GM21576 (cell line): Measurements from ENCODE around the gene MYO7A.

Experiments
- ATAC-seq: cut with Tn5 transposase; IDR thresholded peaks from one replicate; pipeline ENCODE4 v1.9.1; 2021; ENCODE audit warnings: mild to moderate bottlenecking, moderate library complexity; ENCODE audit not compliant: unreplicated experiment

Gene MYO7A

DNA sequence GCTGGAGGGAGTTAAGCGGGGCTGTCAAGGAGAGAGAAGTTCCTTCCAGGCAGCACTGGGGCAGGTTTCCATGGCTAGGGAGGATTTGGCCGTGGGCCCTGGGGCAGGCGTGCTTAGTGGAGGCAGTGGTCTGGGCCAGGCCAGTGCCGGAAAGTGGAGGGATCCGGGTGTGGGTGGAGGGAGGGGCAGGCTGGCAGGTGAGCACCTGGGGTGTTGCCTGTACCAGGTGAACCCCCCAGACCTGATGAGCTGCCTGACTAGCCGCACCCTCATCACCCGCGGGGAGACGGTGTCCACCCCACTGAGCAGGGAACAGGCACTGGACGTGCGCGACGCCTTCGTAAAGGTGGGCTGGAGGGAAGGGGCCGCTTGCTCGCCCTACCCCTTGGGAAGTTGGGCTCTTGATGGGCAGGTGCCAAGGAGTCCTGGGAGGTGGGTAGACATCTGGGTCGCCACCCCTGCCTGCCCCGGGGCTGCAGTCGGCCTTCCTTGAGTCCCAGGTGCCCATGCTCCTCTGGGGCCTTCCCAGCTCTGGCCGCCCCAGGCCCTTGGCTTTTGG, 32.0 kb downstream of the MYO7A start:
- no peak for ATAC-seq

DNA sequence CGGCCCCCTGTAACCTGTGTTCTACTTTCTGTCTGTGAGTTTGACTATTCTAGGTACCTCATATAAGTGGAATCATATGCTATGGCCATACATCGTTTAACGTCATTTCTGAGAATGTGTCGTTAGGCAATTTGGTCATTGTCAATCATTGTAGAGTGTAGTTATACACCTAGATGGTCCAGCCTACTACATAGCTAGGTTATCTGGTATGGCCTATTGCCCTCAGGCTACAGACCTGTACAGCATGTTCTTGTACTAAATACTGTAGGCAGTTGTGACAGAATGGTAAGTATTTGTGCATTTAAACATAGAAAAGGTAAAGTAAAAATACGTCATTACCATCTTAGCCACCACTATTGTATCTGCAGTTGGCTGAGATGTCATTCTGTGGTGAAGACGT, 35.2 kb downstream of the MYO7A start:
- no peak for ATAC-seq

DNA sequence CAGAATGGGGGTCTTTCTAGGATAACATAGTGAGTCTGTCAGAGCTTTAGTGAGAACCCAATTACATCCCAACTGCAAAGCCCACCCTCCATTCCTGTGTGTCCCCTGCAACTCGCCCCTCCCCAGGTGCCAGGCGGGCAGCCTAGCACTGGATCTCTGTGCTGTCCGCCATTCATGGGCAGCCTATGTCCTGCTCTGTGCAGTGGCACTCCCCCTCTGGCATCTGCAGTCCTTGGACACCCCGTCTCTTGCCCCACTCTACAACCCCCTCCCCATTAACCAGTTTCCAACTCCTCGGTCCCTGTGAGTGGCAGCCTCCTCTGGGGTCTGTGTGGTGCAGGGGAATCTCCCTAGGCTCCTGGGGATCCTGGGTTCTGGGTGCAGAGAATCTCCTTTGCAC, 37.0 kb downstream of the MYO7A start:
- no peak for ATAC-seq

DNA sequence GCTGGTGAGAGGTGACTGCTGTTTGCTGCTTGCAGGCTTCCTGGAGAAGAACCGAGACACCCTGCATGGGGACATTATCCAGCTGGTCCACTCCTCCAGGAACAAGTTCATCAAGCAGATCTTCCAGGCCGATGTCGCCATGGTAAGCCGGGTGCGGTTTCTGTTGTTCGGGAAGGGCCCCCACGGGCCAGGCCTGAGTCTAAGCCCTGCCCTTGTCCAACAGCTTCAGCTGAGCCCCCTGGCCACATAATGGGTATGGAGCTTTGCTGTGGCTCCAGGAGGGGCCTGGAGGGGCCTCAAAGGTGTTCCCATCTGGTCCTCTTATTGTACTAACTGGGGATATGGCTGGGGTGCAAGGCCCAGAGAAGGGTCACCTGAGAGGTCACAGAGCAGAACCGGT, 38.0 kb downstream of the MYO7A start:
- ATAC-seq = no peak

DNA sequence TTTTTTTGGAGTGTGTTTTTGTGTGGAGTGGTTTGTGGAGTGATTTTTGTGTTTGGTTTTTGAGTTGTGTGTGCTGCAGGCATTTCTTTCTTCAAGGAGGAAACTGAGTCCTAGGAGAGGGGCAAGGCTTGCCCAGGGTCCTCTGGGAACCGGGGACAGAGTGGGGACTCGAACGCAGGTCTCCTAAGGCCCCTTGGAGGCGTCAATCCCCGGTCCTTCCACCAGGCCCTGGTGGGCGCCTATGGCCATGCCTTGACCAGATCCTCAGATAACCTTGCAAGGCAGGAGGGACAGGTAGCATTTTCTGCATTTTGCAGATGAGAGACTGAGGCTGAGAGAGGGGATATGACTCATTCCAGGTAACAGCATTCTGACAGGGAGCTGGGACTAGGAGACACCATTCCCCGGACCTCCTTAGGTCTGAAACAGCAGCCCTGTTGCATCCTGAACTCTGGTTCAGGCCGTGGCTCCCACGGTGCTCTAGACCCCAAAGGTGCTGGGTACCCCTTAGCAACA, 39.1 kb downstream of the MYO7A start:
- no peak for ATAC-seq

DNA sequence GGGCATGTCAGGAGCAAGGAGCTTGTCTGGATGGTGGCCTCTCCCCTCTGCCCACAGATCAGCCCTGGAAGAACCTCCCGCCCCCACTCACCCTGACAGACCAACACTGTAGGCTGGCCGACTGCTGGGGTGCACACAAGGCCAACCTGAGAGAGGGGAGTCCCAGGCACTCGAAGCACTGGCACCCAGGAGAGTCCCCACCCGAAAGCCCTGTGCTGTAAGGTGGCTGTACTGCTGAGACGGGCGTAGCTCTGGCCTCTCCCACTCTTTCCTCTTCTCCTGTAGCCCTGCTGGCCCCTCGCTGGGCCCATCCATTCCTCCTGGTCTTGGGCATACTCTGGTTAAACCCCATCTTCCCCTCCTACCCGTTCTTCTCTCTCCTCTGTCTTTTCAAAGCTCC, 39.7 kb downstream of the MYO7A start:
- ATAC-seq = no peak

DNA sequence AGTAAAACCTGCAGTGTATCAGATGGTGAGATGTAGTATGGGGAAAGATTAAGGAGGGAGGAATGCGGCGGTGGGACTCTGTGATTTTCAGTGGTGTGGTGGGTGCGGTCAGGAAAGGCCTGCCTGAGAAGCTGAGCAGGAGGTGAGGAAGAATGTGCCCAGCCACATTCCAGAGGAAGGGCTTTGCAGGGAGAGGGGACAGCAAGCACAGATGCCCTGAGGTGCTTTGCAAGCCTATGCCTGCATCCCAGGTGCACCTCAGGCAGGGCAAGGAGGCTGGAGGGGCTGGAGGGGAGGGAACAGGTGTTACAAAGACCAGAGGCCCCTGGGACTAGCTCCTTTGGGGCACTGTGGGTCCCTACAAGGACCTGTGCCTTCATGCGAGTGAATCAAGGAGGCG, 42.1 kb downstream of the MYO7A start:
- ATAC-seq = no peak

DNA sequence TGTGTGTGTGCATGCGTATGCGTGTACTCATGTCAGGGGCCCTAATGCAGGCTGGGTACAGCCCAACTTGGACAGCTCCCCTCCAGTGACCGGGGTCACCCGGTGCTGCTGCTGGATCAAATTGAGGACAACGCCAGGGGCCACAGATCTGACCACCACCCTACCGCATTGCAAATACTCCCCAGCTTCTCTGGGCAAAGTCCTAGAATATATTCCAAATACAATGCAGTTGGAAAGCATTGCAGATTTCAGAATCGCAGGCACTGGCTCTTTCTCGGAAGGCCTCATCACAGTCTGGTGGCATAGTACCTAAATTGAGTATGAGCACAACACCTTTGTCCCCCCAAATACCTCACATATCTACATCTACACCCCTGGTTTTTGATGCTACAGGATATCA, 43.2 kb downstream of the MYO7A start:
- ATAC-seq = no peak

DNA sequence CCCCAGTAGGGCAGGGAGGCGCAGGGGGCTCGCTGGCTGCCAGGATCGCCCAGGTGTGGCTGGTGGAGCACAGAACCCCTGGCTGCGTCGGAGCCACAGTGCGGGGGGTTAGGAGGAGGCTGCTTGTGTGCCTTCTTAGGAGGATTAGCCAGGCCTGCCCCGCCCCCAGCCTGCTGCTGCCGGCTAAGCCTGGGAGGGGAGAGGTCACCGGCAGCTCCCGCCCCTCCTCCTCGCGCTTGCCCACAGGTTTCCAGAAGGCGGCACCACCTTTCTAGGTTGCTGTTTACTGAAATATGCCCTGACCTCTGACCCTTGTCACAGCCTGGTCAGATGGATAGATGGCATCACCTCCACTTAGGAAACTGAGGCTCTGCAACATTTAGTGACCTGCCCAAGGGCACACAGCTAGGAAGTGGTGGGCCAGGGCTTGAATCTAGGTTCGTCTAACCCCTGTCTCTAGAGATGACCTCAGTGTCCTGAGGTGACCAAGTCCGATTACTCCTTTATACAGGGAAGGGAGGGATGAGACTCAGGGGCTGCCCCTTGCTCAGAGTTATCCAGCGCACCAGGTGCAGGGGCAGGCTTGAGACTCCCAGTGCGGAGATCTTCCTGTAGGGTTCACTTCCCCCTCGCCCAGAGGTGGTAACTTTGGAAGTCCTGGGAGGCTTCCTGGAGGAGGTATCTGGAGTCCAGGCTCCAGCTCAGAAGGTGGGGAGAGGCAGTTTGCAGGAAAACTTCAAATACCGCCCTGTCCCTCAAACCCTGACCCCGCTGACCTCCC, 44.0 kb downstream of the MYO7A start:
- no peak for ATAC-seq

DNA sequence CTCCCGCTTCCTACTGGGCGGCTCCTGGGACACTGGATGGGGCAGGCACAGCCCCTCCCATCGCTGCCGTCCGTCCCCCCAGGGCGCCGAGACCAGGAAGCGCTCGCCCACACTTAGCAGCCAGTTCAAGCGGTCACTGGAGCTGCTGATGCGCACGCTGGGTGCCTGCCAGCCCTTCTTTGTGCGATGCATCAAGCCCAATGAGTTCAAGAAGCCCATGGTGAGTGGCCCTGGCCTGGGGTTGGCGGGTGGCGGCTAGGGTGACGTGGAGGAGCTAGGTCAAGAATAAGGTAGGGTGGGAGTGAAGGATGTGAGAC, 44.6 kb downstream of the MYO7A start:
- no peak for ATAC-seq

DNA sequence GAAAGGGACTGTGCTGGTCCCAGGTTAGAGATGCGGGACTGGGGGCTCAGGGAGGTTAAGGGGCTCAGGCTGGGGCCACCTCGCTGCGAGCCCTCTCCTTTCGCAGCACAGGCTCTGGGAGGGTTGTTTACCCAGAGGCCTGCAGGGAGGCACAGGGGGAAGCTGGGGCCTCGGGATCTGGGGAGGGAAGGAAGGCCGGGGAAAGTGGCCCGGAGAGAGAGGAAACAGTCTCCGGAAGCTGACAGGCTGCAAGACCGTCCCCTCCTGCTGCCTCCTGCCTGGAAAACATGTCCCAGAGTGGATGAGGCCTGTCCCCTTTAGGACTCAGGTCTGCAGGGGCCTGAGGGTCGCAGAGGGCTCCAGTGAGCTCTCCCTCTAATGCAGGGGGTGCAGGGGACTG, 45.4 kb downstream of the MYO7A start:
- no peak for ATAC-seq

DNA sequence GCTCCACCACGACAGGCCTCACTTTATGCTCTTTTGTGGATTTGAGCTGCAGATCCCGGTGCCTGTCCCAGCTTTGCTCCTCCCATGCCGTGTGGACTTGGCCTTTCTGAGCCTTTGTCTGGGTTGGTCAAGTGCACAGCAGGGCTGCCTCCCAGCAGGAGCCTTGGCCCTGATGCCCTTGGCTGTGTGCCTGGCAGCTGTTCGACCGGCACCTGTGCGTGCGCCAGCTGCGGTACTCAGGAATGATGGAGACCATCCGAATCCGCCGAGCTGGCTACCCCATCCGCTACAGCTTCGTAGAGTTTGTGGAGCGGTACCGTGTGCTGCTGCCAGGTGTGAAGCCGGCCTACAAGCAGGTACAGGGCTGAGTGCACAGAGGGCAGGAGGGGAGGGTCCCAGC, 46.5 kb downstream of the MYO7A start:
- no peak for ATAC-seq

DNA sequence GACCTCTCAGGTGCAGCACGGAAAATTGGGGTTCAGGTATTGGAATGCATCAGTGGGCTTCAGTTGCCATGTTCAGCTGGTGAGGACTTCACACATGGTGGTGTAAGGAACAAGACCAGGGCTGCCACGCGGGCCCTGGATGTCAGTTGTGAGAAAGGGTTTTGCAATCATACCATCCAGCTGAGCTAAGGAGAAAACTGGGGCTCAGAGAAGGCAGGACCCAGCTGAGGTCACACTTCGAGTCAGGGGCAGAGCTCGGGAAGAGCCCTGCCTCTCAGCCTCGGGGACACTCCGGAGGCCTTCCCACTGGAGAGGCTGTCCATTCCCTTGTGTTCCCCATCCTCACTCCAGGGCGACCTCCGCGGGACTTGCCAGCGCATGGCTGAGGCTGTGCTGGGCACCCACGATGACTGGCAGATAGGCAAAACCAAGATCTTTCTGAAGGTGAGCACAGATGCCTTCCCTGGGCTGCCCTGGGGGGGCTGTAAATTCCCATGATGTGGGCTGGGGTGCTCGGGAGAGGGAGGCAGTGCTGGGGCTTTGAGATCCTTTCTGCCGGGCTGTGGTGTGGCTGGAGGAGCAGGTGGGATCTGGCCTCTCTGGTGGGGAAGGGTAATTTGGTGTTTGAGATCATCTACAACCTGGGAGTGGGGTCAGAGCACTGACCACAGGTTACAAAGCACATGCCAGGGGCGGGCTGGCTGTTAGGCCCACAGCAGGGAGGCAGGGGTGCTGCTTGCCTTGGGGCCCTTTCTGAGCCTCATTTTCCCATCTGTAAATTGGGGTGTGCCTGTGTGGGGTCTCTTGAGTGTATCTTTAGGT, 47.2 kb downstream of the MYO7A start:
- no peak for ATAC-seq

DNA sequence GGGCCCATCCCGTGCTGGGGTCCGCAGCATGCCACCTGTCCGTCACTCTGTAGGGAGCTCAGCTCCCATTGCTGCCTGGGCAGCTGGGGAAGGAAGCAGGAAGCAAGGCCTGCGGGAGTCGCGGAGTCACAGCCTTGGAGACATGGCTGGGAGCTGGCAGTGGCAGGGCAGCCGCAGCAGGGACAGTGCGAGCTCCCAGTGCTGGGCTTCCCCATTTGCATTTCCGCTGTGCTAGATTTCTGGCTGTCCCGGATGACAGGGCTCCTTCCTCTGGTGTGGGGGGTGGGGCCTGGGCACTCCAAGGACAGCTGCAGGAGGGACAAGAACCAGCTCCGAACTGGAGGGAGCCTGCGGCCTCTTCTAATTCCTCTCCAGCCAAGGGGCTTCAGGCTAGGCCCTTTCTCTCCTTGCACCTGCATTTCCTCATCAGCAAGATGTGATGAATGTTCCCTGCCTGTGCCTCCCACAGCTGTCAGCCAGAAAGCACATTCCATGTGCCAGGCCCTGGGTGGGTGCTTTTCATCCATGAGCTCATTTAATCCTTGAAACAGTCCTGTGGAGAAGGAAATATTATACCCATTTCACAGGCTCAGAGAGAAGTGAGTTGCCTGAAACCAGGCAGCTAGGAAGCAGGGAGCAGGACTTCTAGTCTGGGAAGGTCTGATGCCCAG, 48.0 kb downstream of the MYO7A start:
- no peak for ATAC-seq

DNA sequence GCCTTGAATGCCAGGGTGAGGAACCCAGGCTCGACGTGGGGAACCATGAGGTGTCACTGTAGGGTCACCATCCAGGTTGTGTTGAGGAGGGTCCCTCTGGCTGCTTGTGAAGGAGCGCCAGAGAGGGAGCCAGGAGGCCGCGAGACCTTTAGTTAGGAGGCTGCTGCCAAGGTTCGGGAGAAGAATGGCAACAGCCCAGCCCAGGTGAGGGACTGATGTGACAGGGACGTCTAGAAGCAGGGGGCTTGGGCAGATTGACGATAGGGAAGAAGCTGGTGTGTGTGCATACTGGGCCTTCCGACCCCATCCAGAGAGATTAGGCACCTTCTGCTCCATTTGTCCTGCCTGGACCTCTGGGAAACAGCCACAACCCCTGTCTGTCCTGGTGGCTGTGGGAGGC, 49.0 kb downstream of the MYO7A start:
- no peak for ATAC-seq

DNA sequence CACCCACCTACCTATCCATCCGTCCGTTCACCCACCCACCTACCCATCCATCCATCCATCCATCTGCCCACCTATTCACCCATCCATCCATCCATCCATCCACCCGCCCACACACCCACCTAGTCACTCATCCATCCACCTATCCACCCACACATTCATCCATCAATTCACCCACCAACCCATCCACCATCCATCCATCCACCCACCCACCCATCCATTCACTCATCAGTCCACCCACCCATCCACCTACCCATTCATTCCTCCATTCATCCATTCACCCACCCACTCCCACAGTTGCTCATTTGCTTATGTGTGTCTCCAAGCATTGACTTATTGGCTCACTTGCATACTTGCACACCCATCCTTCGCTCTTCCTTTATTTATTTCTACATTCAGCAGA, 50.1 kb downstream of the MYO7A start:
- ATAC-seq = no peak

DNA sequence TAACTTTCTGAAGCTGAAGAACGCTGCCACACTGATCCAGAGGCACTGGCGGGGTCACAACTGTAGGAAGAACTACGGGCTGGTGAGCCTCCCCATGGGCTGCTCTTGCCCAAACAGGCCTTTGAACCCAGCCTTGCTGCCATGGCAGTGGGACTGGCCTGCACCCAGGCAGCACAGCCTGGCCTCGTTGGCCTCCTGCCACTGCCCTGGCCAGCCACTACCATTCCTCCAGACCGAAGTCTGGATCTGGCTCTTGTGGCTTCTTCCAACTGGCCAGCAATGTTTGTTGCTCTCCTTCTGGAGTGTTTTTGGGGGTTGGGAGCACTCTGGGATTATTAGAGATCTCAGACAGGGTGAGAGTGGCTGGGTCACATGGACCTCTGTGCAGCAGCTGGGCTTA, 51.0 kb downstream of the MYO7A start:
- ATAC-seq = no peak

DNA sequence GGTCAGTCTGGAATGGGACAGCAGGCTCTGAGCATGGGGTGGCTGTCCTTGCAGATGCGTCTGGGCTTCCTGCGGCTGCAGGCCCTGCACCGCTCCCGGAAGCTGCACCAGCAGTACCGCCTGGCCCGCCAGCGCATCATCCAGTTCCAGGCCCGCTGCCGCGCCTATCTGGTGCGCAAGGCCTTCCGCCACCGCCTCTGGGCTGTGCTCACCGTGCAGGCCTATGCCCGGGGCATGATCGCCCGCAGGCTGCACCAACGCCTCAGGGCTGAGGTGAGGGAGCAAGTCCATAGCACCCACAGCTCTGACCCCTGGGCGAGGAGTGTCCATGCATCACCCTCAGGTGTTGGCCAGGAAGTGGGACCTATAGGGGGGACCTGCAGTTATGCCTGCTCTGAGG, 51.6 kb downstream of the MYO7A start:
- no peak for ATAC-seq

DNA sequence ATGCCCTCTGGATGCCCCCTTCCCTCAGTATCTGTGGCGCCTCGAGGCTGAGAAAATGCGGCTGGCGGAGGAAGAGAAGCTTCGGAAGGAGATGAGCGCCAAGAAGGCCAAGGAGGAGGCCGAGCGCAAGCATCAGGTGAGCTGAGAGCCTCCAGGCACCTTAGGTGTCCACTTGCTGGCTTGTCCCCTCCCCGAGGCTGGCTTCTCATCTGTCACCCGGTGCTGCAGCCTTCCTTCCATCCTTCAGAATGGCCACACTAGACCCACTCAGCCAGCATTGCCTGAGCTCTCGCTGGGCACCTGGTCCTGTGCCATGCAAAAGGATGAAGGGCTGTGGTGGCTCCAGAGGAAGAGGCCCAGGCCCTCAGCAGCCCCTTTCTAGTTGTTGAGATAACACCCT, 52.3 kb downstream of the MYO7A start:
- no peak for ATAC-seq

DNA sequence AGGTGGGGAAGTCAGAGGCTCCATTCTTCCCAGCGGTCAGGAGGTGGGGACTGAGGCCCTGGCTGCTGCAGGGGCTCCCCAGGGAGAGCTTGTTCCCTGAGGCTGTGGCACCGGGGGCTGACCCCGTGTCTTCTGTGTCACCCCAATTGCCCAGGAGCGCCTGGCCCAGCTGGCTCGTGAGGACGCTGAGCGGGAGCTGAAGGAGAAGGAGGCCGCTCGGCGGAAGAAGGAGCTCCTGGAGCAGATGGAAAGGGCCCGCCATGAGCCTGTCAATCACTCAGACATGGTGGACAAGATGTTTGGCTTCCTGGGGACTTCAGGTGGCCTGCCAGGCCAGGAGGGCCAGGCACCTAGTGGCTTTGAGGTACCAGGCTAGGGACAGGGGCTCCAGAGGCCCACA, 53.2 kb downstream of the MYO7A start:
- no peak for ATAC-seq

DNA sequence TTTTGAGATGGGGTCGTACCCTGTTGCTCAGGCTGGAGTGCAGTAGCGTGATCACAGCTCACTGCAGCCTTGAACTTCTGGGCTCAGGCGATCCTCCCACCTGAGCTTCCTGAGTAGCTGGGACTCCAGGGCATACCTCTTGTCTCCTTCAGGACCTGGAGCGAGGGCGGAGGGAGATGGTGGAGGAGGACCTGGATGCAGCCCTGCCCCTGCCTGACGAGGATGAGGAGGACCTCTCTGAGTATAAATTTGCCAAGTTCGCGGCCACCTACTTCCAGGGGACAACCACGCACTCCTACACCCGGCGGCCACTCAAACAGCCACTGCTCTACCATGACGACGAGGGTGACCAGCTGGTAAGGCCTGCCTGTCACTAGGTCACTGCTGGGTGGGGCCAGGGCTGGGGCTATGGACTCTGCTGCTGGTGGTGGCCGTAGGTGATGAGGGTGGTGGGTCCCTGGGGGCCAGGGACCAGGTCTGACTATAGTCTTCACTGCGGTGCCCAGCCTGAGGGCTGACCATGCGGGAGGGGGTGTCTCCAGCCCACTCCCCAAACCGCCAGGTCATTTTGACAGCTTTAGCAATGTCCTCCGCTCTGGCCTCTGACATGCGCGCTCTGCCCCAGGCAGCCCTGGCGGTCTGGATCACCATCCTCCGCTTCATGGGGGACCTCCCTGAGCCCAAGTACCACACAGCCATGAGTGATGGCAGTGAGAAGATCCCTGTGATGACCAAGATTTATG, 53.9 kb downstream of the MYO7A start:
- ATAC-seq = no peak
